HL-60 (cell line): Measurements from ENCODE around the gene AIF1L.
"Not testable (repeated sequence)": the region's sequence is repeated elsewhere in the genome, so short reads cannot be mapped to it uniquely, and the experiment has no call there.

Source experiments
- DNase-seq, 2 experiments: peaks; one replicate each; pipeline ENCODE4 v3.0.0-alpha.2; 2010 to 2020; ENCODE audit warnings: low read depth in 1 of 2, low spot score in 1 of 2
- H3K27ac ChIP-seq: fragments of 250-450 bp; sonication (Bioruptor Pico); replicated peaks from 2 replicates; pipeline ENCODE4 v1.5.1; 2020; ENCODE audit warnings: mild to moderate bottlenecking, moderate library complexity
- H3K27me3 ChIP-seq: fragments of 250-450 bp; sonication (Bioruptor Pico); 2 replicates; pipeline ENCODE4 v1.5.1; 2021; ENCODE audit warnings: mild to moderate bottlenecking, moderate library complexity; ENCODE audit not compliant: insufficient read depth, poor library complexity, severe bottlenecking
- H3K4me3 ChIP-seq: replicated peaks from 2 replicates; pipeline ENCODE4 v1.5.1; 2011; ENCODE audit warnings: mild to moderate bottlenecking, control low read depth, low read length; ENCODE audit not compliant: insufficient read depth
- GABPA ChIP-seq: IDR thresholded peaks from 2 replicates; pipeline ENCODE4 v1.6.1; 2012; ENCODE audit warnings: low read depth
- POLR2AphosphoS5 ChIP-seq: IDR thresholded peaks from 2 replicates; pipeline ENCODE4 v1.6.1; 2012; ENCODE audit warnings: low read depth
- SPI1 ChIP-seq: IDR thresholded peaks from 2 replicates; pipeline ENCODE4 v1.6.1; 2012; ENCODE audit warnings: low read depth, mild to moderate bottlenecking, borderline replicate concordance
- TF ChIP-seq, protein P1 (sequence below): IDR thresholded peaks from 2 replicates; pipeline ENCODE4 v1.6.1; 2012; ENCODE audit warnings: low read depth; ENCODE audit not compliant: insufficient replicate concordance
- TF ChIP-seq, protein P2 (sequence below): IDR thresholded peaks from one replicate; pipeline ENCODE4 v1.5.1; 2011; ENCODE audit warnings: low read length, control low read depth, inconsistent platforms; ENCODE audit not compliant: insufficient read depth

The AIF1L gene

DNA sequence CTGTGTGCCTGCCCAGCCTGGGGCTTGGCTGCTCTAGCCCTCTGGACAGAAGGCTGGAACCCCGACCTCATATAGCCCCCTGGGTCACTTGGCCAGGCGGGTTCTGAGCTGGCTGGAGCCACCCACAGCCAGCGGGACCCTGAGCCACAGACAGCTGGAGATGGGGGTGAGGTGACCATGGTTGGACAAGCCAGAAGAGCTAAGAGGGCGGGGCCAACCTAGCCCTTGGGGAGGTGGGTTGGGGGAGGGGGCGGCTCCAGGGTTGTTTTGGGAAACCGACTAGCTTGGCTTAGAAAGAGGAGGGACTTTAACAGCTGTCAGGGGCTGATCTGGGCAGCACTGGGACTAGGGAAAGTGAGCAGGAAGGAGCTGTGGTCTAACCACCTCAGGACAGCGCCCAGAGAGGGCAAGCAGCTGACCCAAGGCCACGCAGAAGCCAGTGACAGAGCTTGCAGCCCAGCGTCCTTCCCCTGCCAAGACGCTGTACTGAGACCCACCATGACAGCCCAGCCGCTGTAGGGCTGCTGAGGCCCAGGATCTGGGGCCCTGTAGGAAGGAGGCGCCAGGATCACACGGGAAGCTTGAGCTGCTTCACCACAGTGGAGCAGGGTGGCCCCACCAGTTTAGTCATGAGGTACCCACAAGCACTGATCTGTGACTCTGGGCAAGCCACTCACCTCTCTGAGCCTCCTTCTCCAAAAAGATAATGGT, 2.2 kb downstream of the AIF1L start:
- DNase-seq = no peak

DNA sequence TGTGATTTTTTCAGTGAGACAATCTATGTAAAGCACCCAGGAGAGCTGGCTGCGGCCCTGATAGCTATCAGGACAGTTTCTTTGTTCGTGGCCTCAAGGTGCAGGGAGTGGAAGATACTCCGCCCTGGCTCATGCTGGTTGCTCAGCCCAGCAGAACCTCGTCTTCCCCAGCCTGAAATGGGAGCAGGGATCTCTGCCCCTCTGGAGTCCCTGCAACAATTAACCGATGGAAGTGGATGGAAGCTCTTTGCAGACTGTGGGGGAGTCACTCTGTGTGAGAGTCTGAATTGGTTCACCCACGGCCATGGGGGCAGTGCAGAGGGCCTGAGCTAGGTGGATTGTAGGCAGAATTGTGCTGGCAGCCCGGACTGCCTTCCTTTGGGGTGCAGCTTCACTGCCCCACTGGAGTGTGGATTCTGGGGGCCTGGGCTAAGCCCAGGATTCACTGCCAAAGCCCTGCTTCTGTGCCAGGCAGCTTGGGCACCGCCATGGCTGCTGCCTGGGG, 2.8 kb downstream of the AIF1L start:
- H3K4me3 ChIP-seq = no peak overlapping the region
- no peak for DNase-seq
- no peak overlapping the region for H3K27ac ChIP-seq
- TF ChIP-seq SPI1 (no peak), POLR2AphosphoS5 (no peak), GABPA (no peak)
- peaks cover 29% of the 10 kb centered on the region for H3K27me3 ChIP-seq

More for the DNA sequence above, 2.2 kb downstream of the AIF1L start:
- TF ChIP-seq GABPA (no peak), SPI1 (no peak), POLR2AphosphoS5 (no peak)
- TF ChIP-seq, protein P1, sequence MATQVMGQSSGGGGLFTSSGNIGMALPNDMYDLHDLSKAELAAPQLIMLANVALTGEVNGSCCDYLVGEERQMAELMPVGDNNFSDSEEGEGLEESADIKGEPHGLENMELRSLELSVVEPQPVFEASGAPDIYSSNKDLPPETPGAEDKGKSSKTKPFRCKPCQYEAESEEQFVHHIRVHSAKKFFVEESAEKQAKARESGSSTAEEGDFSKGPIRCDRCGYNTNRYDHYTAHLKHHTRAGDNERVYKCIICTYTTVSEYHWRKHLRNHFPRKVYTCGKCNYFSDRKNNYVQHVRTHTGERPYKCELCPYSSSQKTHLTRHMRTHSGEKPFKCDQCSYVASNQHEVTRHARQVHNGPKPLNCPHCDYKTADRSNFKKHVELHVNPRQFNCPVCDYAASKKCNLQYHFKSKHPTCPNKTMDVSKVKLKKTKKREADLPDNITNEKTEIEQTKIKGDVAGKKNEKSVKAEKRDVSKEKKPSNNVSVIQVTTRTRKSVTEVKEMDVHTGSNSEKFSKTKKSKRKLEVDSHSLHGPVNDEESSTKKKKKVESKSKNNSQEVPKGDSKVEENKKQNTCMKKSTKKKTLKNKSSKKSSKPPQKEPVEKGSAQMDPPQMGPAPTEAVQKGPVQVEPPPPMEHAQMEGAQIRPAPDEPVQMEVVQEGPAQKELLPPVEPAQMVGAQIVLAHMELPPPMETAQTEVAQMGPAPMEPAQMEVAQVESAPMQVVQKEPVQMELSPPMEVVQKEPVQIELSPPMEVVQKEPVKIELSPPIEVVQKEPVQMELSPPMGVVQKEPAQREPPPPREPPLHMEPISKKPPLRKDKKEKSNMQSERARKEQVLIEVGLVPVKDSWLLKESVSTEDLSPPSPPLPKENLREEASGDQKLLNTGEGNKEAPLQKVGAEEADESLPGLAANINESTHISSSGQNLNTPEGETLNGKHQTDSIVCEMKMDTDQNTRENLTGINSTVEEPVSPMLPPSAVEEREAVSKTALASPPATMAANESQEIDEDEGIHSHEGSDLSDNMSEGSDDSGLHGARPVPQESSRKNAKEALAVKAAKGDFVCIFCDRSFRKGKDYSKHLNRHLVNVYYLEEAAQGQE = no peak
- TF ChIP-seq, protein P2, sequence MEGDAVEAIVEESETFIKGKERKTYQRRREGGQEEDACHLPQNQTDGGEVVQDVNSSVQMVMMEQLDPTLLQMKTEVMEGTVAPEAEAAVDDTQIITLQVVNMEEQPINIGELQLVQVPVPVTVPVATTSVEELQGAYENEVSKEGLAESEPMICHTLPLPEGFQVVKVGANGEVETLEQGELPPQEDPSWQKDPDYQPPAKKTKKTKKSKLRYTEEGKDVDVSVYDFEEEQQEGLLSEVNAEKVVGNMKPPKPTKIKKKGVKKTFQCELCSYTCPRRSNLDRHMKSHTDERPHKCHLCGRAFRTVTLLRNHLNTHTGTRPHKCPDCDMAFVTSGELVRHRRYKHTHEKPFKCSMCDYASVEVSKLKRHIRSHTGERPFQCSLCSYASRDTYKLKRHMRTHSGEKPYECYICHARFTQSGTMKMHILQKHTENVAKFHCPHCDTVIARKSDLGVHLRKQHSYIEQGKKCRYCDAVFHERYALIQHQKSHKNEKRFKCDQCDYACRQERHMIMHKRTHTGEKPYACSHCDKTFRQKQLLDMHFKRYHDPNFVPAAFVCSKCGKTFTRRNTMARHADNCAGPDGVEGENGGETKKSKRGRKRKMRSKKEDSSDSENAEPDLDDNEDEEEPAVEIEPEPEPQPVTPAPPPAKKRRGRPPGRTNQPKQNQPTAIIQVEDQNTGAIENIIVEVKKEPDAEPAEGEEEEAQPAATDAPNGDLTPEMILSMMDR = no peak
- Histone ChIP-seq H3K27me3 (peaks cover 32% of the 10 kb centered on the region), H3K4me3 (no peak overlapping the region), H3K27ac (no peak overlapping the region)

DNA sequence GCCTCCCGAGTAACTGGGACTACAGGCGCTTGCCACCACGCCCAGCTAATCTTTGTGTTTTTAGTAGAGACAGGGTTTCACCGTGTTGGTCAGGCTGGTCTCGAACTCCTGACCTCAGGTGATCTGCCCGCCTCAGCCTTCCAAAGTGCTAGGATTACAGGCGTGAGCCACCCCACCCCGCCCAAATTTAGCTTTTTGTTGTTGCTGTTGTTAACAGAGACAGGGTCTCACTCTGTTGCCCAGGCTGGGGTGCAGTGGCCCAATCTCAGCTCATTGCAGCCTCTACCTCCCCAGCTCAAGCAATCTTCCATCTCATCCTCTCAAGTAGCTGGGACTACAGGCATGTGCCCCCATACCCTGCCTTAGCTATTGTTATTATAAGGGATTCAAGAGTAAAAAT, 3.5 kb downstream of the AIF1L start:
- not testable (repeated sequence) for DNase-seq, H3K27ac ChIP-seq, H3K4me3 ChIP-seq
- peaks cover 27% of the 10 kb centered on the region for H3K27me3 ChIP-seq

DNA sequence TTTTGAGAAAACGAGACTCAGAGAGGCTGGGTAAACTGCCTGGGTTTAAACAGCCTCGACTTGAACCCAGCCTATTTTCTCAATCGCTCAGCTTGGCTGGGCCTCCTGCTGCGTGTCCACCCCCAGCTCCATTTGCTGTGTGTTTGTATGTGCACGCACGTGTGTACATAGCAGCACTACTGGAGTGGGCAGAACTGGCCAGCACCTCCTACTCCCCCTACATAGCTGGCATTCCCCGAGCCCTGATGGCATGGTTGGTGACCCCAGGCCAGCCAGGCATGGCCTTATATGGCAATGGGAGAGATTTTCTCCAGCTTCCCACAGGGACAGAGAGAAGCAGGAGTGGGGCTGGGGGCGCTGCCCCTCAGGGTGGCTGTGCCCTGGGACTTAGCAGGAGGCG, 4.1 kb downstream of the AIF1L start:
- Histone ChIP-seq H3K27ac (no peak overlapping the region), H3K27me3 (peaks cover 21% of the 10 kb centered on the region), H3K4me3 (no peak overlapping the region)
- TF ChIP-seq POLR2AphosphoS5 (no peak), SPI1 (no peak), GABPA (no peak)
- TF ChIP-seq, protein P2 = no peak
- TF ChIP-seq, protein P1 = no peak
- no peak for DNase-seq
